Stimulated activated CD4-positive, alpha-beta T cell treated with anti-CD3 and anti-CD28 coated beads, TNF-alpha, amount 100 ng/mL, for 1 hour (primary cell): ENCODE measurements around the gene DST.

Experiments
- DNase-seq, 3 donors: peaks; one replicate each; pipeline ENCODE4 v3.0.0-alpha.2; 2020; ENCODE audit warnings: low read depth in 3 of 3, low spot score in 1 of 3

Gene DST

DNA sequence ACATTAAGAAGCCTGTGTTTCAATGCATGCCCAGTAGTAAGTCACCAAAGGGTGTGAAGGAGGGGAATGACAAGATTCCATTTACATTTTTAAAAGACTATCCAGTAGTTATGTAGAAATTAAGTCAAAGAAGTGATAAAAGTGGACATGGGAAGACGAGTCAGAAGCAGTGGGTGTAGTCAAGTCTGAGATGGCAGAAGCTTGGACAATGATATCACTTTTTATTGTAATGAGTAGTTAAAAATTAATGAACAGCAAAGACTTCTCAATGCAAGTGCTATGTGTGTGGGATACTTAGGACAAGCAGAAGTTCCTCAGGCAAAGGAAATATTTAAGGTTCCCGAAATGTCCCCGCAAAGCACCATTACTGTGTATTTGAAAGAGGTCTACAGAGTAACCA lies 156.0 kb downstream of the DST start:
- no peak for DNase-seq

DNA sequence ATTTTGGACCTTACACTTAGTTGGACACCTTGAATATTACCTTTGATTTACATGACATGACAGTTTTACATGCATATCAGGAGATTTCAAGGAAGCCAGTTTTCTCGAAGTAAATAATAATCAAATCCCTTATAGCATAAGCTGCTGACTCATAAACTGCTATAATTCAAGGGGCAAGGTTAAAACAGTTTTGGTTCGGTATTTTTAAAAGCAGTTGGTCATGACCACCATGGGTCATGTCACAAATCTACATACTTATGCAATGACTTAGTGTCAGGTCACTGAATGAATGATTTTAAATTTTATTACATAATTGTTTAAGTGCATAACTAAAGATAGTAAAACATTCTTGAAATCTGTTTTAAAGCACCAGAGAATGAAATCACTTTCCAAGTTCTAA lies 158.0 kb downstream of the DST start:
- DNase-seq = no peak

DNA sequence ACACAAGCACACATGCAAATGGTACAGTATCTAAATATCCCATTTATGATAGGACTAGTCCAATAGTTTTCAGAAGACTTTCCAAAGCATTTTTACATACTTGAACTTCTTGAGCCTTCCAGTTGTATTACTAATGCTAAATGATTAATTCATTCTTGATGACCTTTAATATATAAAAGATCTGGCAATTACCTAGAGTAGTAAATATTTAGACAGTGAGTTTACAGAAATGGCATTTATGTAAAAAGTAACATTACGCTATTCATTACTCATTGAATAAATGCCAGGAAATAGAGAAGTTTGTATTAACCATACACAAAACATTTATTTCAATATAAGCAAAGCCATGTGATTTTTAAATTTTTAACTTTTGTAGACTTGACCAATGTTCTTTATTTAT lies 158.8 kb downstream of the DST start:
- no peak for DNase-seq

- DNase-seq = no peak
Observed at GRCh38 chr6:56482525-56482924, 160.2 kb downstream of the DST start.

DNA sequence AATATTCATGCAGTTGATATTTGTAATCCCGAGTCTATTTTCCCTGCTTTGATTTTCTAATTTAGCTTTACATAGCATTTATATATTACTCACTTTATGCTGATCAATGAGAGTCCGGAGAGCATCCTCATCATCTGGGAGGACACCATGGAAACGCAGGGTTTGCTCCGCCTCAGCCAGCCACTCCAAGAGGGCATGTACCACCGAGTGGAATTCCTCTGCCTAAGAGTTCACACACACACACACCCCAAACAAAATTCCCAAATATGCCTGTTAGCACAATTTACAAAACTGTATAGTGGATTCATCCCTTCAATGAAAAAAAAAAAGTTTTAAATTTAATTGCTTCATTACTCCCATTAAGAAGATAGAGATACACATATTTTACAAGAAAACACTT lies 160.7 kb downstream of the DST start:
- no peak for DNase-seq

- DNase-seq = no peak
Observed at GRCh38 chr6:56480654-56481337, 161.9 kb downstream of the DST start.

- no peak for DNase-seq
Observed at GRCh38 chr6:56480246-56480645, 162.4 kb downstream of the DST start.

DNA sequence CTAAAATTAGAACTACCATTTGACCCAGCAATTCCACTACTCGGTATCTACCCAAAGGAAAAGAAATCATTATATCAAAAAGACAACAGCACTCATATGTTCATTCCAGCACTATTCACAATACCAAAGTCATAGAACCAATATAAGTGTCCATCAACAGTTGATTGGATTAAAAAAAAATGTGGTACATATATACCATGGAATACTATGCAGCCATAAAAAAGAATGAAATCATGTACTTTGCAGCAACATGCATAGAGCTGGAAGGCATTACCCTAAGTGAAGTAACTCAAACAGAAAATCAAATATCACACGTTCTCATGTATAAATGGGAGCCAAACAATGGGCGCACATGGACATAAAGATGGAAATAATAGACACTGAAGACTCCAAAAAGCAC lies 163.3 kb downstream of the DST start:
- no peak for DNase-seq

DNA sequence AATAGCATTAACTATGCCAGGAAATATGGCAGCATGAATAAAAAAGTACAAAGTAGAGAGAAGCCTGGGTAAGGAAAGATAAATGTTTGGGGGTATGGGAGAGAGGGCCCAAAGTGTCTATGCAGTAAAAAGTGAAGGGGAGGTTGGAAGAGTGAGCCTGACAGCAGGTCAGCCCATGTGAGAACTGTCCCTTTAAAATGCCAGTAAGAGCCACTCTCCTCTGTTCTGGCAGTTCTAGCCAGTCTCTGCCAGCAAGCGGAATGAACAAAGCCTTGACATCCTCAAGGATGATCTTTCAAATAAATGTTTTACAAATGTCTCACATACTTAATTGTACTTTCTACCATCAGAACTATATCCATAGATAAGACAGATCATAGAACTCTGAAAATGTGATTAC lies 164.5 kb downstream of the DST start:
- no peak for DNase-seq

DNA sequence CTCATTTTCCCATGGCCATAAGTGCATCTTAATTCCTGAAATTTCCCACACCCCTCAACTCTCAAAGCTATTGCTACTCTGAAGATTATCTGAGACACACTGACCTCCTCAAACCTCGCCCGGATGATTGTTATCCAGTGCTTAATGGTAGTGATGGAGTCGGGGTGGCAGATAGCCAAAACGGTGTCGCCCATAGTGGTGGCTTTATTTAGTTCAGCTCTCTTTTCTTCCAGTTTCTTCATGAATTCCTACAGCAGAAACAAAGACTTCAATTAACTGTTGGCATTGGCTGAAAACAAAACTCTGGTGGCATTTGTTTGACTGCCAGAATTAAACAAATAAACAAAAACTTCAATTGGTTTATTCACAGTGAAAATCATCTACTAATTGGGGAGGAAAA lies 165.4 kb downstream of the DST start:
- DNase-seq = no peak

DNA sequence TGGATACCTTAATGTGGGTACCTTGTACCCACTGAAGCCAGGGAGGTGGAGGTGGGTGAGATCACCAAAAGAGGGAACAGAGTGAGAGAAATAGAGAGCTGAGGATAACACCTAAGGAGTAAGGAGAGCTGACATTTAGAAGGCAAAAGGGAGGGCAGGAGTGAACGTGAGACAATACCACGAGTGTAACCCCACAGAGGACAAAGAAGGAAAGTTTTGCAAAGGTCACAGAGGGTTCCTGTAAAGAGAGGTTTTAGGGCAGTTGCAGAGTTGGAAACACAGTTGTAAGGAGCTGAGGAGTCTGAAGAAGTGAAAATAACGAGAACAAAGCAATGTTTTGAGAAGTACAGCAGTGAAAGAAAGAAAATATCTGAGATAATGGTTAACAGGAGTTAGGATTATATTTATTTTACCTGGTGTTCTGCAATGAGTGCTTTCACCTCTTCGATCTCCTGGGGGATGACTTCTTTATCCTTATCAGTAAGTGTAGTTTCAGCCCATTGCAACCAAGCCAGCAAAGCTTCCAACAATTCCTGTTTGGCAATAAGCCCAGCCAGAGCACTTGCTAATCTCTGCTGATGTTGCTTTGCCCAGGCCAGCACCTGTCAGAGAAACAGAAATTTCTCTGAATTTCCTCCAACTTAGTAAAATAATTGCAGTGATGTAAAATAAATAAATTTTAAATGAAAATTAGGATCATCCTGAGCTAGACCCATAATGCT lies 166.8 kb downstream of the DST start:
- no peak for DNase-seq

GRCh38 chr6:56474532-56474931 lies 168.2 kb downstream of the DST start:
- no peak for DNase-seq

DNA sequence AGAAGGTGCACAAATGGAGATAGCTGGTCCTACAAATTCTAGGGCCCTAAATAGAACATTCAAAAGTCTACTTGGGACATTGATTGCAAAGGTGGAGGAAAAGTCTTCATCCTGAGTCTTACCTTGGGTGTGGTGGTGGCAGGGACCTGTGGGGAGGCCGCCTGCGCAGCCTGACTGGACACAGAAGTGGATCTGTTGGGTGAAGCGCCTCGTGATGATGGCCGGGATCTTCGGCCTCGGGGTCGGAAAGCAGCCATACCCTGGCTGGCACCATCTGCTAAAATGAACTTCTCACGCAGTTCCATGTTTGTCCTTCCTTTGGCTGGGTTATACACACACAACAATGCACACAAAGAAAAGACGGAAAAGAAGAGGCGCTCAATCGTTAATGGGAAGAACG lies 179.2 kb downstream of the DST start:
- DNase-seq = no peak

- no peak for DNase-seq
Observed at GRCh38 chr6:56459030-56459805, 183.5 kb downstream of the DST start.

GRCh38 chr6:56458324-56458884 lies 184.3 kb downstream of the DST start:
- no peak for DNase-seq

- DNase-seq = no peak
Observed at GRCh38 chr6:56456785-56457184, 185.9 kb downstream of the DST start.

DNA sequence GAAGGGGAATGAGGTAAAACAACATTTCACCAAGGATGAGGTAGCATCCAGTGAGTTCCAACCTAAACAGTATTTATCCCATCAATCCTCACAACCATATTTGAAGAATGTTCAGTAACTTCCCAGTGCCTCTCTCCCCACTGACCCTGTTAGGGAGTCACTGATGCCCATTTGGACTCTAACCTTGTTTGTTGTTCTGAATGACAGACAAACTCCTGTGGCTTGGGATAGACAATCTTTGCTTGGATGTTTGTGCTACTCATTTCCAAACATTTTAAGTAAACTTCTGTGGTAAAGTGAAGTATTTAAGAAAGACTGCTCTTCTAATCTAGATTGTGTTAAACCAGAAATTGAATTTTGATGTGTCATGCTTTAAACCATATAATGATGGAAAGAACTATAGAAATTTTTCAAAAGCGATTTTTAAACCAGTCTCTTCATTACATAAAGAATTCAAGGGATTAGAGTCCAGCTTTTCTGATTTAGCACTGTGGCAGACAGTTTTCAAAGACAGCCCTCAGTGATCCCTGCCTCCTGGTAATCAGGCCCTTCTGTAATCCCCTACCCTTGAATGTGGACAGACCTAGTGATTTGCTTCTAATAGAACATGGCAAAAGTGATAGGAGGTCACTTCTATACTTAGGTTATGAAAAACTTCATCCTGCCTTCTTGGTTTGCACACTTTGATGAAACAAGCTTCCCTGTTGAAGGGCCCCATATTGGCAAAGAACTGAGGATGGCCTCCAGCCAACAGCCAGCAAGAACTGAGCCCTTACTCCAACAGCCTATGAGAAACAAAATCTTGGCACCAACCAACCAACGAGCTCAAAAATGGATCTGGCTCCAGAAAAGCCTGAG lies 191.6 kb downstream of the DST start:
- no peak for DNase-seq

DNA sequence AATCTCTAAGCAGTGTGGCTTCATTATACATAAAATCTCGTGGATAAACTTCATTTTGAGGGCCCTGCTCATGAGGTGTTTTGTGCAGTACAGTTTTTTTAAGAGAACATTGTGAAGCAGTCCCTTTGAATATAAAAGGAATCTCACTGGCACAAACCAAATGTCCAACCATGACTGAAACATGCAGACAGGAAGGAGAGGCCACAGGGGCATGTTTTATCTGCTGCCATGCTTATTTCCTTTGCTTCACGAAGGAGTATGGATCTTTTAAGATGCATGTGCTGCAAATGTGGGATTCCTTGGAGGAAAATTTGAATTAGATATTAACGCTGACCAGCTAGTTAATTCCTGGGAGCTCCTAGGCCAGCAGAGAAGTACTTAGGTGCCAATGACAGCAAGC lies 192.3 kb downstream of the DST start:
- no peak for DNase-seq

- no peak for DNase-seq
Observed at GRCh38 chr6:56448046-56448445, 194.6 kb downstream of the DST start.

DNA sequence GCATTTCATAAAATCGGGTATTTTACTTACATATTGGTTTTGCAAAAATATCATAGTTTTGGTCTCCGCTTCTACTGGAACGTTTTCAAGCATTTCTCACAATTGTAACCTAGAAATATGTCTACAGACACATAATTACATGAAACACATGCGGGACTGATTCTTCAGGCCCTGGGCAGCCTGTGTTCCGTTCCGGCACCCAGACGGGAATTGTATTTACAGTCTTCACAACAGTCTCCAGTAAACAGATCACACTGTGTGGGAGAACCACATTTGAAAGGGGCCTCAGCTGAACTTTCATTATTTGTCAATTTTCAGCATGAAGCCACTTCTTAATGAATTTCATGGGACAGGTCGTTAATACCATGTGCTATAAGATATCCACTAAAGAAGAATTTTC lies 196.9 kb downstream of the DST start:
- DNase-seq = no peak

GRCh38 chr6:56444855-56445254 lies 197.8 kb downstream of the DST start:
- DNase-seq = no peak
